Measurements from ENCODE around the gene SLC6A1.

The SLC6A1 gene

GRCh38 chr3:11037241-11037873, 44.8 kb downstream of the SLC6A1 start:
- TF ChIP-seq GATA3 (IDR thresholded peaks at IDR 0.05; ENCODE audit: low read depth, low read length): no peak
- TF ChIP-seq GATA2 (IDR thresholded peaks at IDR 0.05; ENCODE audit: low read depth, low read length): no peak

DNA sequence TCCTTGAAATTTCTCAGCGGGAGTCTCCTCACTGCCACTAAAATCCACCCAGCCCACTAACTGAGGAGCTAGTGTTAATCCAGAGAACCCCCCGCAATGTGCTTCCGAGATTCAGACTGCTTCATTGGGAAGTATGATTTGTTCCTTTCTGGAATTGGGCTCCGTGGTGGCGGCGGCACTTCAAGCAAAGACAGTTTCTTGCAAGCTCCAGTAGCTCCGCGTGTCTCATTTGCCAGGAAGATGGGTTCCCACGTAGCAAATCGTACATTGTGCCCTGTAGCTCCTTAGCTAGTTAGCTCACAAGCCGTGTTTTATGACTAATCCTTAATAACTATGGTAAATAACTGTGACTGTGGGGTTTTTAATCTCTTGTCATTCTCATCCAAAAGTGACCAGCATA, 45.4 kb downstream of the SLC6A1 start:
- TF ChIP-seq GATA2 (IDR thresholded peaks at IDR 0.05; ENCODE audit: low read depth, low read length) (no peak), GATA3 (IDR thresholded peaks at IDR 0.05; ENCODE audit: low read depth, low read length) (no peak)

DNA sequence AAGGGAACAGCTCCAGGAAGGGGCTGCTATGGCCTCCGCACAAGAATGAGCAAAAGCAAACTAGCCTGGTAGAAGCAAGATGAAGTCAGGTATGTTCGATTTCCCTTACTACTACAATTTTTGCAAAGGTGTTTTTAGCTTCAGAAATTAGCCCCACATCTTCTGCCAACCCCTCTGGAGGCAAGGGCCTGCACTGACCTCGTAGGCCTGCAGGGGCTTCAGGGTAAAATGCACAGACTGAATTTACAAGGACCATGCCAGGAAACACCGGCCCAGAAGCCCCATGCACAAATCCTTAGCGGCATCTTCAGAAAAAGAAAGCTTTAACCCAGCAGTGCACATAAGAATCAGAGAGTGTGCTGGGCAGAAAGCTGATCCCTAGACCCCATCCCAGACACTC, 53.0 kb downstream of the SLC6A1 start:
- no peak for TF ChIP-seq GATA3 (IDR thresholded peaks at IDR 0.05; ENCODE audit: low read depth, low read length)
- no peak for TF ChIP-seq GATA2 (IDR thresholded peaks at IDR 0.05; ENCODE audit: low read depth, low read length)

GRCh38 chr3:11047500-11047899, 55.0 kb downstream of the SLC6A1 start:
- TF ChIP-seq GATA2 (IDR thresholded peaks at IDR 0.05; ENCODE audit: low read depth, low read length) (no peak), GATA3 (IDR thresholded peaks at IDR 0.05; ENCODE audit: low read depth, low read length) (no peak)

DNA sequence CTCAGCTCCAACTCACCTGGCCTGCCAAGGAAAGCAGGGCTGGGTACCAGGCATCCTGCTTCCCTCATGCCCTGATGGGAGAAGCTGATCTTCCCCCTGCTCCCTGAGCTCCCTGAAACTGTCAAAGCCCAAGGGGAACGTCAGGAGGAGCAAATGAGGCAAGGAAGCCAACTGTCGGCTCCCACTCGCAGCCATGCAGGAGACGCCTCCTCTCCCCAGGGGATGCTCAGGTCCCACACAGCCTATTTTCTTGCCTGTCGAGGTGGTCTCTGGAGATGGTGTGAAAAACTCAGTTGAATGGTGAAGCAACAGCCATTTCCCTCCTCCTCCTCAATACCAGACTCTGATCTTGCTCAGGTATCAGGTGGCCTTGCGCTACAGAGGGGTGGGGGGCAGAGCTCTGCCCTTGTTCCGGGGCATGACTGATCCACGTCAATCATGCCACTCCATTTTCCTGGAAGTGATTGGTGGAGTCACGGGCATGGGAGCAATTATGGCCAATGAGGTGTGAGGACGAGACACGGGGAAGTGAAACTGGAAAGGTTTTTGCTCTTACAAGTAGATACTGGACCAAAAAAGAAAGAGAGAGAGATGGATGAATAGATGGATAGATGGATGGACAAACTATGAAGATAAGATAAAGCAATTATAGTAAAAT, 58.2 kb downstream of the SLC6A1 start:
- TF ChIP-seq GATA3 (IDR thresholded peaks at IDR 0.05; ENCODE audit: low read depth, low read length) (no peak), GATA2 (IDR thresholded peaks at IDR 0.05; ENCODE audit: low read depth, low read length) (no peak)

DNA sequence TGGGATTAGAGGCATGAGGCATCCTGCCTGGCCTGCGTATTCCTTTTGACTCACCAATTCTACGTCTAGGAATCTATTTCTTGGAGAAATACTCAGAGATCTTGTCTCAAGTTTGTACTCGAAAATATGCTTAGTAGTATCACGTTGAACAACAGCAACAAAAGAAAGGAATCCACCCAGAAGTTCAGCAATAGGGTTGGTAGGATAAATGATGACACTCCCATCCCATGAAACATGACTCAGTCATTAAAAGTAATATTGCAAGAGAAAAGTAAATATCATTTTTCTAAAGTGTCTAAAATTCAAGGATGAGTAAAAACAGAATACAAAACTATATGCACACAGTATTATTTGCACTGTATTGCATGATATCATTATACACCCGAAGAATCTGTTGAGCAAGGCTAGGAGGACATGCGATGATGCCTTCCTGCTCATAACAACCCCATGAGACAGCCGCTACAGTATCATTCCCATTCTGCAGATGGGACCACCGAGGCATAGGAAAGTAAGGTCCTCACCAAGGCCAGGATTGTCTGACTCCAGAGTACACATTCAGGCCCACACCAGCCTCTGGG, 61.5 kb downstream of the SLC6A1 start:
- no peak for TF ChIP-seq GATA3 (IDR thresholded peaks at IDR 0.05; ENCODE audit: low read depth, low read length)
- TF ChIP-seq GATA2 (IDR thresholded peaks at IDR 0.05; ENCODE audit: low read depth, low read length): no peak

GRCh38 chr3:11054739-11055438, 62.3 kb downstream of the SLC6A1 start:
- no peak for TF ChIP-seq GATA3 (IDR thresholded peaks at IDR 0.05; ENCODE audit: low read depth, low read length)
- TF ChIP-seq GATA2 (IDR thresholded peaks at IDR 0.05; ENCODE audit: low read depth, low read length): no peak

DNA sequence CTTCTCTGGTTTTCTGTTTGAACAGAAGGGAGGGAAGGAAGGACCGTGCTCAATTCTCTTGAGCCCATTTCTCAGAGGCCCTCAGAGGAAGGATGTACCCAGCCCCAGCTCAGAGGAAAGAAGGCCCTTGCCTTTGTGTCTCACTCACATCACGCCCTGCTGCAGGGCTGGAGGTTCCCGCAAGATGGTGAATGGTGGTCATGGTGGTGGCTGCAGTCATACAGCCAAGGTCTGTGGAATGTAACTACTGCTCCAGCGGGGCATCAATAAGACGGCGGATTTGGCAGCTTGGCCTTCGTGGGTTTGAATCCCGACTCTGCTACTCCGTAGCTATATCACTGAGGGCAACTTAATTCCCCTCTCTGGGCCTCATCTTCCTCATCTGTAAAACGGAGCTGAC, 62.9 kb downstream of the SLC6A1 start:
- TF ChIP-seq GATA2 (IDR thresholded peaks at IDR 0.05; ENCODE audit: low read depth, low read length): no peak
- no peak for TF ChIP-seq GATA3 (IDR thresholded peaks at IDR 0.05; ENCODE audit: low read depth, low read length)

DNA sequence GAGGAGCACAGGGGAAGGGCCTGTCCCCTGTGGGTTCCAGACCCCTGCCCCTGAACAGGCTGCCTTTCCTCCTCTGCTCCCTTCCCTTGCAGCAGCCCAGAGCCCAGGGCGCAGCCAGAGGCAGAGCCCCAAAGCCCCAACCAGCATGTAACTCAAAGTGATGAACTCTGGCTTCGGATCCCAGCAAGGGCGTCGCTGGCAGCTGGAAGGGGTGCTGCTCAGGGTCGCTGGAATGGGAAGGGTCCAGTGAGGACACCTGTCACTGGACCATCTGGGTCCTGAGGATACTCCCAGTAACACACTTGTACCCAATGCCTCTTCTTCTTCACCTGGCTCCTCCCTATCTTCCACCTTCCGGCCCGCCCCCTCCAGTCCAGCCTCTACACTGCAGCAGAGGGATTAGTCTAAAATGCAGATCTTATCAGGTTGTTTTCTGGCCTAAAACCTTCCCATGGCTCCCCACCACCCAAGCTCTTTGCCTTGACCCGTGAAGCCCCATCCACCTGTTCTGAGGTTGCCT, 64.0 kb downstream of the SLC6A1 start:
- no peak for TF ChIP-seq GATA2 (IDR thresholded peaks at IDR 0.05; ENCODE audit: low read depth, low read length)
- no peak for TF ChIP-seq GATA3 (IDR thresholded peaks at IDR 0.05; ENCODE audit: low read depth, low read length)

DNA sequence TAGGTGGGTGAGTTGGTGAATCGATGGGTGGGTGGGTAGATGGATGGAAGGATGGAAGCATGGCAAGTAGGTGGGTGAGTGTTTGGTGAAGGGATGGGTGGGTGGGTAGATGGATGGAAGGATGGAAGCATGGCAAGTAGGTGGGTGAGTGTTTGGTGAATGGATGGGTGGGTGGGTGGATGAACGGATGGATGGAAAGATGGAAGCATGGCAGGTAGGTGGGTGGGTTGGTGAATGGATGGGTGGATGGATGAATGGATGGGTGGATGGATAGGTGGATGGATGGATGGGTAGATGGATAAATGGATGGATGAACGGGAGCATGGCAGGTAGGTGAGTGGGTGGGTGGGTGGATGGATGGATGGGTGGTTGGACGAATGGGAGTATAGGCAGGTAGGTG, 65.1 kb downstream of the SLC6A1 start:
- no peak for TF ChIP-seq GATA2 (IDR thresholded peaks at IDR 0.05; ENCODE audit: low read depth, low read length)
- TF ChIP-seq GATA3 (IDR thresholded peaks at IDR 0.05; ENCODE audit: low read depth, low read length): no peak

DNA sequence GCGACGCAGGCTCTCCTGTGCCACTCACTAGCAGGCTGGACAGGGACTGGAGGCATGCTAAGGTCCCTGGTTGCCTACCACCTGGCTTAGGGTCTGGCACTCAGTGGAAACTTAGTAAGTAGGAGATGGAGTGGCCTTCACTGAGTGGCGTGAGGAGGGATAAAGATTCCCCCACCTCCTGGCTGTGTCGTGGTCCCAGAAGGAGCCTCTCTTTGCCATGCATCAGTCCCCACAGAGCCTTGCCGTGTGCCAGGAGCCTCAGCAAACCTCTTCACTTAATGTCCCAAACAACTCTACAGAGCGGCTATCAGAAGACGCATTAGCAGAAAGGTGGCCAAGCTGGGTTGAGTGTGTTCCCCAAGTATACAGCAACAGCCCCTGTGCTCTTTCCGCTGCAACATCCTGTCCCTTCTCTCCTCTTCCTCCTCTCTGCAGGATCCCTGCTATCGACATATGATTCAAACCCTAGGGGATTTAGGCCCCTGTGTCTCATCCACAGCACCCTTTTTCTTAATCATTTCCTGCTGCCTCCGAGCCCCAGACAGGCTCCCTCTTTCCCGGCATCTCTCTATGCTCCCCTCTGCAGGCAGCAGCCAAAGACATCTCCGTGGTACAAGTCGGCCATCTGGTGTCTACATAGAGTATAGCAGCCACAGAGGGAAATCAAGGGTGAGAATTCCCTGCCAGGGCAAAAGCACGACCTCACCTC, 66.7 kb downstream of the SLC6A1 start:
- TF ChIP-seq GATA3 (IDR thresholded peaks at IDR 0.05; ENCODE audit: low read depth, low read length) (no peak), GATA2 (IDR thresholded peaks at IDR 0.05; ENCODE audit: low read depth, low read length) (no peak)

DNA sequence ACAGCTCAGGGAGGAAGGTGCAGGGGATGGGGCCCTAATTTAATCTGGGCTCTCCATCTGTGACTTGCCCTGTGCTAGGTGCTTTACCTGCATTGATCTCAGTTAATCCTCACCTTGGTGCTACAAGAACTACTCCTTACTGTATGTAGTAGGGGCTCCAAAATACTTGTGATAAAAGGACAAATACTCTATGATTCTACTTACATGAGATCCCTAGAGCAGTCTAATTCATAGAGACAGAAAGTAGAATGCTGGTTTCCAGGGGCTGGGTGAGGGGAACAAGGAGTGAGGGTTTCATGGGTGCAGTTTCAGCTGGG, 67.2 kb downstream of the SLC6A1 start:
- TF ChIP-seq GATA3 (IDR thresholded peaks at IDR 0.05; ENCODE audit: low read depth, low read length) (no peak), GATA2 (IDR thresholded peaks at IDR 0.05; ENCODE audit: low read depth, low read length) (no peak)

DNA sequence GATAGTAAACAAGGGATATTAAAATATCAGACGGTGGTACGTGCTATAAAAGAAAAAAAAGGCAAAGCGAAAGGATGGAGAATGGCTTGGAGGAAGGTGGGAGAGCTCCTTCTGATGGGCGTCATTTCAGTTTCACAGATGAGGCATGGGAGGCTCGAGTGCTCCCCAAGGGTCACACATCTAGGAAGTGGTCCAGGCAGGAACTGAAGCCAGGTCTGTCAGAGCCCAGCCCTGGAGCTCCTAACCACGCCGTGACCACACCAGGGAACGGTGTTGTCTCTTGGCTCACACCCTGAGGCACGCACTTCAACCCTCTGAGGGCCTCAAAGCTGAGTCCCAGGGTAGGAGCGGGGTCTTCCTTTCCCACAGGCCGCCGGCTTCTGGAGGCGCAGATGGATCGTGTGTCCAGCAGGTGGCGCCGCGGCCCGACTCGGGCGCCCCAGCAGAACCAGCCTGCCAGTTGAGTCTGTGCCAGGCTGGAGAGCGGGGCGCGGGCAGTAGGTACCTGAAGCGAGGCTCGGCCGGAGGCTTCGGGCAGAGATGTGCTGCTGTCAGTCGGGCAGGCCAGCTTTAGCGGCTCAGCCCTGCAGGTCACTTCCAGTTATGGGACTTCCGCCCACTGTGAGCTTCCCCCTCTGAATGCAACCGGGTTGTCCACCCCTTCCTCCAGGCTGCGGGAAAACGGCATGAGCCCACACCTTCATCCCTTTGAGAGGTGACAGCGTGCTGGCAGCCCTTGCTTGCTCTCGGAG, 68.1 kb downstream of the SLC6A1 start:
- TF ChIP-seq GATA2 (IDR thresholded peaks at IDR 0.05; ENCODE audit: low read depth, low read length) (no peak), GATA3 (IDR thresholded peaks at IDR 0.05; ENCODE audit: low read depth, low read length) (no peak)
